OCI-LY1 (cell line): ENCODE measurements around the gene BBS4.
"Not testable (repeated sequence)": the region's sequence is repeated elsewhere in the genome, so short reads cannot be mapped to it uniquely, and the experiment has no call there.

Experiments
- H2AFZ ChIP-seq: fragments of 200-600 bp; sonication (generic), shearing (Covaris generic); 2 replicates; pipeline ENCODE4 v1.6.0; 2014; ENCODE audit warnings: antibody characterized with exemption, mild to moderate bottlenecking, low read length
- H3F3A ChIP-seq: fragments of 200-600 bp; sonication (generic), shearing (Covaris generic); 2 replicates; pipeline ENCODE4 v1.6.0; 2014; ENCODE audit warnings: mild to moderate bottlenecking, antibody characterized with exemption, low read length, moderate library complexity; ENCODE audit not compliant: insufficient read depth
- H3K27ac ChIP-seq: fragments of 200-600 bp; sonication (generic); 2 replicates; pipeline ENCODE4 v1.5.1; 2014; ENCODE audit warnings: low read length, mixed run types, mild to moderate bottlenecking, low read depth; ENCODE audit not compliant: poor library complexity, severe bottlenecking
- H3K27me3 ChIP-seq: fragments of 200-600 bp; sonication (generic); 2 replicates; pipeline ENCODE4 v1.6.0; 2014; ENCODE audit warnings: antibody characterized with exemption, mild to moderate bottlenecking, low read length, moderate library complexity; ENCODE audit not compliant: insufficient read depth
- H3K36me3 ChIP-seq: fragments of 200-600 bp; sonication (generic); 2 replicates; pipeline ENCODE4 v1.6.1; 2014; ENCODE audit warnings: mild to moderate bottlenecking, antibody characterized with exemption, low read length, moderate library complexity, mixed read lengths; ENCODE audit not compliant: insufficient read depth
- H3K4me1 ChIP-seq: fragments of 200-600 bp; sonication (generic); 2 replicates; pipeline ENCODE4 v1.5.1; 2014; ENCODE audit warnings: mild to moderate bottlenecking, low read length, moderate library complexity; ENCODE audit not compliant: insufficient read depth, severe bottlenecking
- H3K4me2 ChIP-seq: fragments of 200-600 bp; sonication (generic), shearing (Covaris generic); 2 replicates; pipeline ENCODE4 v1.6.1; 2014; ENCODE audit warnings: low read length
- H3K4me3 ChIP-seq: fragments of 200-600 bp; sonication (generic); 2 replicates; pipeline ENCODE4 v1.5.1; 2014; ENCODE audit warnings: low read length, low read depth, mild to moderate bottlenecking, mixed read lengths; ENCODE audit not compliant: poor library complexity, severe bottlenecking
- H3K79me2 ChIP-seq: fragments of 200-600 bp; shearing (Covaris generic); 2 replicates; pipeline ENCODE4 v1.6.1; 2016; ENCODE audit warnings: mixed run types, low read length, mixed read lengths; ENCODE audit not compliant: insufficient read depth
- H3K9ac ChIP-seq: fragments of 200-600 bp; sonication (generic), shearing (Covaris generic); 2 replicates; pipeline ENCODE4 v1.6.1; 2014; ENCODE audit warnings: mild to moderate bottlenecking, low read length, mixed read lengths
- H3K9me2 ChIP-seq: fragments of 200-600 bp; sonication (generic), shearing (Covaris generic); 2 replicates; pipeline ENCODE4 v1.6.1; 2014; ENCODE audit warnings: low read depth, mild to moderate bottlenecking, low read length, mixed read lengths
- H3K9me3 ChIP-seq: fragments of 200-600 bp; shearing (Covaris generic); 2 replicates; pipeline ENCODE4 v1.6.1; 2014; ENCODE audit warnings: low read length, mixed read lengths
- H4K20me1 ChIP-seq: fragments of 200-600 bp; sonication (generic), shearing (Covaris generic); 2 replicates; pipeline ENCODE4 v1.6.0; 2016; ENCODE audit warnings: mild to moderate bottlenecking, low read length; ENCODE audit not compliant: insufficient read depth

BBS4 gene

GRCh38 chr15:72654397-72654796 lies 31.6 kb upstream of the BBS4 start, which contains the start of gene GOLGA6B:
Gene GOLGA6B, plus strand, starts transcription at chr15:72654697. Its CDS starts 41 bp downstream, at chr15:72654738.
- not testable (repeated sequence) for H4K20me1 ChIP-seq, H3K9me3 ChIP-seq, H3K27me3 ChIP-seq, H3K9ac ChIP-seq, H3K4me3 ChIP-seq, H3K4me1 ChIP-seq, H3K36me3 ChIP-seq, H3K79me2 ChIP-seq, H2AFZ ChIP-seq, H3K27ac ChIP-seq, H3K4me2 ChIP-seq, H3K9me2 ChIP-seq, H3F3A ChIP-seq

DNA sequence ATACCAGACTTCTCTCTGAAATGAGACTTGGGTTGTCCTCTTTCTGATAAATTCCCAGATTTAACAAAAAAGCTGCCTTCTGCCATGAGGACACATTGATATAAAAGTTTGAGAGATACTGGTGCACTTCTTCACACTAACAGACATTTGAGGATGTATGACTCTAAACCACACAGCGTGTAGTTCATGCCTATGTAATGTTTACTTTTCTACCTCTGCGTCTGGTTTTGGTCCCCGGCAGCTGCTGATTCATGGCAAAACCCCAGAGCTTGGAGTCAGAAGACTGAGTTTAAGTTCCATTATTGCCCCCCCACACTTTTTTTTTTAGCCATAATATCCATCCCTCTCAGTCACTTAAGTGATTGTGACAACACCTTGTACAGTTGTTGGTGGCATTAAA lies 30.0 kb upstream of the BBS4 start:
- not testable (repeated sequence) for H3K4me2 ChIP-seq, H4K20me1 ChIP-seq, H3K27me3 ChIP-seq, H3K9ac ChIP-seq, H3K27ac ChIP-seq, H3F3A ChIP-seq, H3K4me3 ChIP-seq, H3K9me2 ChIP-seq, H3K79me2 ChIP-seq, H2AFZ ChIP-seq, H3K9me3 ChIP-seq, H3K4me1 ChIP-seq, H3K36me3 ChIP-seq

DNA sequence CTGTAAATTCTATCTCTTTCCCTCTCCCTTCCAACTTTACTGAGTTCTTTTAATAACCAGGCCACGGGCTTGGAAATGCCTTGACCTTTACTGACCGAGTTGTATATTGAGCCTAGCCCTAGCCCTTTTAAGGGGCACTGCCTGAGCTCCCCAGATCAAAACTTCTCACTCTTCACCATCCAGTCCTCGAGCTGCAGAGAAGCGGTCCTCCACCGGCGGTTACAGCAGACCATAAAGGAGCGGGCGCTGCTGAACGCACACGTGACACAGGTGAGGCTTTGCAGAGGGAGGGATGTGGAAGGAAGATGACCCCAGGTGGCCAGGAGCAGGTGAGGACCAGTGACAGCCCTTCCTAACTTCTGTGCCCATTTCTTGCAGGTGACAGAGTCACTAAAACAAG lies 24.9 kb upstream of the BBS4 start:
- H3K9ac ChIP-seq, H3K4me1 ChIP-seq, H3K9me3 ChIP-seq, H3K9me2 ChIP-seq, H3K4me3 ChIP-seq, H3K79me2 ChIP-seq, H3K27me3 ChIP-seq, H4K20me1 ChIP-seq, H3K4me2 ChIP-seq, H3K27ac ChIP-seq, H3K36me3 ChIP-seq, H2AFZ ChIP-seq, H3F3A ChIP-seq: not testable (repeated sequence)

DNA sequence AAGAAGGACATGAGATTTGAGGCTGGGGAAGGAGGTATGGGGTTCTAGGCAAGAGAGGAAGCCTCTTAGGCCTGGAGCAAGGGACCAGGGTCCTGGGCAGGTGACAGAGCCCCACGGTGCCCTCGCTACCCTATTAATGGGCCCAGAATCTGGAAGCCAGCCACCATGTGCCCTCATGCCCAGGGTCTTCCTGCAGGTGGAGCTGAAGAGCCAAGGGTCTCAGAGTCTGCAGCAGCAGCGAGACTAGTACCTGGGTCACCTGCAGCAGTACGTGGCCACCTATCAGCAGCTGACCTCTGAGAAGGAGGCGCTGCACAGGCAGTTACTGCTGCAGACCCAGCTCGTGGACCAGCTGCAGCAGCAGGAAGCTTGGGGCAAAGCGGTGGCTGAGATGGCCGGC lies 22.1 kb upstream of the BBS4 start:
- not testable (repeated sequence) for H3F3A ChIP-seq, H3K4me1 ChIP-seq, H4K20me1 ChIP-seq, H2AFZ ChIP-seq, H3K36me3 ChIP-seq, H3K9me2 ChIP-seq, H3K9me3 ChIP-seq, H3K27me3 ChIP-seq, H3K27ac ChIP-seq, H3K4me2 ChIP-seq, H3K79me2 ChIP-seq, H3K9ac ChIP-seq, H3K4me3 ChIP-seq

GRCh38 chr15:72665706-72666105 lies 20.3 kb upstream of the BBS4 start:
- not testable (repeated sequence) for H3K9me3 ChIP-seq, H3K27me3 ChIP-seq

GRCh38 chr15:72669803-72670202 lies 16.2 kb upstream of the BBS4 start:
- not testable (repeated sequence) for H3K4me2 ChIP-seq, H3K9me3 ChIP-seq, H3K9me2 ChIP-seq, H2AFZ ChIP-seq, H3K4me3 ChIP-seq, H3K27me3 ChIP-seq, H4K20me1 ChIP-seq, H3K79me2 ChIP-seq, H3K27ac ChIP-seq, H3F3A ChIP-seq, H3K36me3 ChIP-seq, H3K9ac ChIP-seq
- H3K4me1 ChIP-seq, result peaks cover 13% of the 10 kb centered on the region

More at GRCh38 chr15:72665706-72666105, 20.3 kb upstream of the BBS4 start:
- H3K9ac ChIP-seq, H3K79me2 ChIP-seq, H3K27ac ChIP-seq, H3K4me2 ChIP-seq, H3K36me3 ChIP-seq, H3F3A ChIP-seq, H4K20me1 ChIP-seq, H3K9me2 ChIP-seq, H3K4me3 ChIP-seq, H3K4me1 ChIP-seq, H2AFZ ChIP-seq: not testable (repeated sequence)
